Panc1 (cell line): ENCODE measurements around the gene ELL3.

ENCODE experiments used
- POLR2AphosphoS5 ChIP-seq: IDR thresholded peaks from 2 replicates; pipeline ENCODE4 v1.6.1; 2012; ENCODE audit warnings: mild to moderate bottlenecking, low read depth, low read length, moderate library complexity
- SIN3A ChIP-seq: IDR thresholded peaks from 2 replicates; pipeline ENCODE4 v1.6.1; 2012; ENCODE audit warnings: low read depth, mild to moderate bottlenecking, low read length, moderate library complexity, borderline replicate concordance; ENCODE audit not compliant: insufficient read depth
- TCF7L2 ChIP-seq: IDR thresholded peaks from 2 replicates; pipeline ENCODE4 v1.6.1; 2011; ENCODE audit warnings: mild to moderate bottlenecking, low read depth, low read length, inconsistent platforms
- TF ChIP-seq, protein P1 (sequence below): fragments of 450-650 bp; IDR thresholded peaks from 2 replicates; pipeline ENCODE4 v1.5.1; 2017; ENCODE audit warnings: mild to moderate bottlenecking
- TF ChIP-seq, protein P2 (sequence below), 2 experiments: IDR thresholded peaks; 2 replicates each; pipeline ENCODE4 v1.6.1; 2011 to 2012; ENCODE audit warnings: low read depth in 2 of 2, control low read depth in 1 of 2, low read length in 1 of 2, mild to moderate bottlenecking in 1 of 2, moderate library complexity in 1 of 2; ENCODE audit not compliant: insufficient read depth in 1 of 2

DNA sequence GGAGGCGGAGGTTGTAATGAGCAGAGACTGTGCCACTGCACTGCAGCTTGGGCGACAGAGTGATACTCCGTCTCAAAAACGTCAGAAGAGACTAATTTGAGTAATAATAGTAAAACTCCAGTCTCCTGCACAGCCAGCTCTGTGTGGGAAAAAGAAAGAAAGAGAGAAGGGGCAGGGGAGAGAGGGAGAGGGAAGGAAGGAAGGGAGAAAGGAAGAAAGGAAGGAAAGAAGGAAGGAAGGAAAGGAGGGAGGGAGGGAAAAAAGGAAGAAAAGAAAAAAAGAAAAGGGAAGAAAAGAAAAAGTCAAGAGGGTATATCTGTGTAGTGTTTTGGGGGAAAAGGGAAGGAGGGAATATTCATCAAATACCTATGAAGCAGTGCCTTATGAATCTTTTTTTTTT, 53.6 kb downstream of the ELL3 start:
- TF ChIP-seq, protein P1, sequence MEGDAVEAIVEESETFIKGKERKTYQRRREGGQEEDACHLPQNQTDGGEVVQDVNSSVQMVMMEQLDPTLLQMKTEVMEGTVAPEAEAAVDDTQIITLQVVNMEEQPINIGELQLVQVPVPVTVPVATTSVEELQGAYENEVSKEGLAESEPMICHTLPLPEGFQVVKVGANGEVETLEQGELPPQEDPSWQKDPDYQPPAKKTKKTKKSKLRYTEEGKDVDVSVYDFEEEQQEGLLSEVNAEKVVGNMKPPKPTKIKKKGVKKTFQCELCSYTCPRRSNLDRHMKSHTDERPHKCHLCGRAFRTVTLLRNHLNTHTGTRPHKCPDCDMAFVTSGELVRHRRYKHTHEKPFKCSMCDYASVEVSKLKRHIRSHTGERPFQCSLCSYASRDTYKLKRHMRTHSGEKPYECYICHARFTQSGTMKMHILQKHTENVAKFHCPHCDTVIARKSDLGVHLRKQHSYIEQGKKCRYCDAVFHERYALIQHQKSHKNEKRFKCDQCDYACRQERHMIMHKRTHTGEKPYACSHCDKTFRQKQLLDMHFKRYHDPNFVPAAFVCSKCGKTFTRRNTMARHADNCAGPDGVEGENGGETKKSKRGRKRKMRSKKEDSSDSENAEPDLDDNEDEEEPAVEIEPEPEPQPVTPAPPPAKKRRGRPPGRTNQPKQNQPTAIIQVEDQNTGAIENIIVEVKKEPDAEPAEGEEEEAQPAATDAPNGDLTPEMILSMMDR = no peak
- TF ChIP-seq POLR2AphosphoS5 (no peak), SIN3A (no peak), TCF7L2 (no peak)
- TF ChIP-seq, protein P2, sequence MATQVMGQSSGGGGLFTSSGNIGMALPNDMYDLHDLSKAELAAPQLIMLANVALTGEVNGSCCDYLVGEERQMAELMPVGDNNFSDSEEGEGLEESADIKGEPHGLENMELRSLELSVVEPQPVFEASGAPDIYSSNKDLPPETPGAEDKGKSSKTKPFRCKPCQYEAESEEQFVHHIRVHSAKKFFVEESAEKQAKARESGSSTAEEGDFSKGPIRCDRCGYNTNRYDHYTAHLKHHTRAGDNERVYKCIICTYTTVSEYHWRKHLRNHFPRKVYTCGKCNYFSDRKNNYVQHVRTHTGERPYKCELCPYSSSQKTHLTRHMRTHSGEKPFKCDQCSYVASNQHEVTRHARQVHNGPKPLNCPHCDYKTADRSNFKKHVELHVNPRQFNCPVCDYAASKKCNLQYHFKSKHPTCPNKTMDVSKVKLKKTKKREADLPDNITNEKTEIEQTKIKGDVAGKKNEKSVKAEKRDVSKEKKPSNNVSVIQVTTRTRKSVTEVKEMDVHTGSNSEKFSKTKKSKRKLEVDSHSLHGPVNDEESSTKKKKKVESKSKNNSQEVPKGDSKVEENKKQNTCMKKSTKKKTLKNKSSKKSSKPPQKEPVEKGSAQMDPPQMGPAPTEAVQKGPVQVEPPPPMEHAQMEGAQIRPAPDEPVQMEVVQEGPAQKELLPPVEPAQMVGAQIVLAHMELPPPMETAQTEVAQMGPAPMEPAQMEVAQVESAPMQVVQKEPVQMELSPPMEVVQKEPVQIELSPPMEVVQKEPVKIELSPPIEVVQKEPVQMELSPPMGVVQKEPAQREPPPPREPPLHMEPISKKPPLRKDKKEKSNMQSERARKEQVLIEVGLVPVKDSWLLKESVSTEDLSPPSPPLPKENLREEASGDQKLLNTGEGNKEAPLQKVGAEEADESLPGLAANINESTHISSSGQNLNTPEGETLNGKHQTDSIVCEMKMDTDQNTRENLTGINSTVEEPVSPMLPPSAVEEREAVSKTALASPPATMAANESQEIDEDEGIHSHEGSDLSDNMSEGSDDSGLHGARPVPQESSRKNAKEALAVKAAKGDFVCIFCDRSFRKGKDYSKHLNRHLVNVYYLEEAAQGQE (IDR thresholded peaks at IDR 0.05; ENCODE audit: insufficient read depth in 1 of 2, low read depth in 2 of 2, low read length in 1 of 2) = no peak
